Measurements from ENCODE around the gene MASP2. TPM values are rescaled to one million over a fixed set of nuclear protein-coding genes. Genes with fewer than 3 reads are reported as not detected.

MASP2 gene
- total and polyA plus RNA-seq, 9 of the 15 experiments (the other 6 are each of a cell fraction or from before 2014, with no cell fraction given) = 0.01 to 0.23 (median 0.06) TPM; not detected in 3

DNA sequence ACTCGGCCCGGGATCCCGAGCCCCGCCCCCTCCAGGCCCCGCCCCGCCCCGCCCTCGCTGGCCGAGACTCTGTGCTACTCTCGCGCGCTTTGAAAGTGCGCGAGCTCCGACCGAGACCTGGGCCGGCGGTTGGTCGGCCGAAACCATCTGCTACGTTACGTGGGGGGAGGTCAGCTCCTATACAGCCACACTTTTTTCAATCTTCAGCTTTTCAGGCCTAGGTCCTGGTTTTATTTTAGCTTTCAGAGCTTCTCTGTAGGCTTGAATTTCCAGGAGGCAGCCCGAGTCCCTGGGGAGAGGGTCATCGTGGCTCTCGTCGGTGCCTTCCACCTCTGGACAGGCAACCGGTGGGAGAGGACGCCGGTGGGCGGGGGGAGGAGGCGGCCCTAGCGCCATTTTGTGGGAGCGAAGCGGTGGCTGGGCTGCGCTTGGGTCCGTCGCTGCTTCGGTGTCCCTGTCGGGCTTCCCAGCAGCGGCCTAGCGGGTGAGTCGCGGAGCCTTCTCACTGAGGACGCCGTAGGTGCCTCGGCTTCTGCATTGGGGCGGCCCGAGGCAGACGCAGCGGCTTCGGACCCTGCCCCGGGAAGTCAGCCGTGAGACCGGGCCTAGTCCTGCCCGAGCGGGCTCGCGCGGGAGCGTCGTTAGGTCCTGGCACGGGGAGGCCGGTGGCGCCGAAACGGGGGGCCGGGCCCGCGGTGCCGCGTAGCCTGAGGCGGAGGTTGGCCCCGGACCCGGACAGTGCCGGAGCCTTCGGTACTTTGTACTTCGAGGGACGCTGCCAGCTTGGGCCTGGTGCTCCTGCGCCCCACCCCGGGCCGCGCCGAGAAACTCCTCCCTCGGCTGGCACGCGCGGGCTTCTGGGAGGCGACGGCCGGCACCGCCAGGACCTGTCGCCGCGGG is 34.5 kb downstream of the MASP2 start, which contains the start of gene TARDBP (continued):
- TF ChIP-seq SRF (CRISPR knock-in tag; IDR thresholded peaks at IDR 0.05) (peak in 1 of 2 experiments; percentile 11; a peak in 2 of 4 replicates), SMARCB1 (IDR thresholded peaks at IDR 0.05; ENCODE audit: insufficient read length, low read depth) (no peak), ESRRB (CRISPR knock-in tag; IDR thresholded peaks at IDR 0.05; ENCODE audit: borderline replicate concordance) (no peak), ZC3H11A (IDR thresholded peaks at IDR 0.05; ENCODE audit: low read depth, low read length) (peak; percentile 32; the same call in 1 of the 2 replicates), TAF9B (IDR thresholded peaks at IDR 0.05; ENCODE audit: partially characterized antibody) (peak; percentile 95), CHD4 (IDR thresholded peaks at IDR 0.05; ENCODE audit: insufficient read depth, insufficient replicate concordance, low read depth, low read length, poor library complexity, severe bottlenecking) (no peak), TCF7 (IDR thresholded peaks at IDR 0.05; ENCODE audit: borderline replicate concordance) (no peak), SMAD1 (IDR thresholded peaks at IDR 0.05; ENCODE audit: low read depth, low read length, partially characterized antibody) (no peak), RBM15 (IDR thresholded peaks at IDR 0.05; ENCODE audit: insufficient read depth, low read length) (no peak), POU5F1 (IDR thresholded peaks at IDR 0.05; ENCODE audit: borderline replicate concordance, low read depth, low read length, partially characterized antibody) (peak; percentile 13), RAD21 (CRISPR knock-in tag; conservative IDR thresholded peaks at IDR 0.05 in 1 of 2, IDR thresholded peaks at IDR 0.05 in 1 of 2) (0 out of 4 replicates have a peak, but pooled peaks of 1 of the 2 experiments have one; percentile 1), STAT5A (IDR thresholded peaks at IDR 0.05; ENCODE audit: borderline replicate concordance, low read length) (no peak)
- TF ChIP-seq, protein P1, sequence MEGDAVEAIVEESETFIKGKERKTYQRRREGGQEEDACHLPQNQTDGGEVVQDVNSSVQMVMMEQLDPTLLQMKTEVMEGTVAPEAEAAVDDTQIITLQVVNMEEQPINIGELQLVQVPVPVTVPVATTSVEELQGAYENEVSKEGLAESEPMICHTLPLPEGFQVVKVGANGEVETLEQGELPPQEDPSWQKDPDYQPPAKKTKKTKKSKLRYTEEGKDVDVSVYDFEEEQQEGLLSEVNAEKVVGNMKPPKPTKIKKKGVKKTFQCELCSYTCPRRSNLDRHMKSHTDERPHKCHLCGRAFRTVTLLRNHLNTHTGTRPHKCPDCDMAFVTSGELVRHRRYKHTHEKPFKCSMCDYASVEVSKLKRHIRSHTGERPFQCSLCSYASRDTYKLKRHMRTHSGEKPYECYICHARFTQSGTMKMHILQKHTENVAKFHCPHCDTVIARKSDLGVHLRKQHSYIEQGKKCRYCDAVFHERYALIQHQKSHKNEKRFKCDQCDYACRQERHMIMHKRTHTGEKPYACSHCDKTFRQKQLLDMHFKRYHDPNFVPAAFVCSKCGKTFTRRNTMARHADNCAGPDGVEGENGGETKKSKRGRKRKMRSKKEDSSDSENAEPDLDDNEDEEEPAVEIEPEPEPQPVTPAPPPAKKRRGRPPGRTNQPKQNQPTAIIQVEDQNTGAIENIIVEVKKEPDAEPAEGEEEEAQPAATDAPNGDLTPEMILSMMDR (IDR thresholded peaks at IDR 0.05 in 2 of 3, conservative IDR thresholded peaks at IDR 0.05 in 1 of 3; ENCODE audit: insufficient read depth in 2 of 3, low read depth in 1 of 3, low read length in 3 of 3) = peak in 1 of 3 experiments; percentile 10; a peak in 1 of 6 replicates
- TF ChIP-seq, protein P2, sequence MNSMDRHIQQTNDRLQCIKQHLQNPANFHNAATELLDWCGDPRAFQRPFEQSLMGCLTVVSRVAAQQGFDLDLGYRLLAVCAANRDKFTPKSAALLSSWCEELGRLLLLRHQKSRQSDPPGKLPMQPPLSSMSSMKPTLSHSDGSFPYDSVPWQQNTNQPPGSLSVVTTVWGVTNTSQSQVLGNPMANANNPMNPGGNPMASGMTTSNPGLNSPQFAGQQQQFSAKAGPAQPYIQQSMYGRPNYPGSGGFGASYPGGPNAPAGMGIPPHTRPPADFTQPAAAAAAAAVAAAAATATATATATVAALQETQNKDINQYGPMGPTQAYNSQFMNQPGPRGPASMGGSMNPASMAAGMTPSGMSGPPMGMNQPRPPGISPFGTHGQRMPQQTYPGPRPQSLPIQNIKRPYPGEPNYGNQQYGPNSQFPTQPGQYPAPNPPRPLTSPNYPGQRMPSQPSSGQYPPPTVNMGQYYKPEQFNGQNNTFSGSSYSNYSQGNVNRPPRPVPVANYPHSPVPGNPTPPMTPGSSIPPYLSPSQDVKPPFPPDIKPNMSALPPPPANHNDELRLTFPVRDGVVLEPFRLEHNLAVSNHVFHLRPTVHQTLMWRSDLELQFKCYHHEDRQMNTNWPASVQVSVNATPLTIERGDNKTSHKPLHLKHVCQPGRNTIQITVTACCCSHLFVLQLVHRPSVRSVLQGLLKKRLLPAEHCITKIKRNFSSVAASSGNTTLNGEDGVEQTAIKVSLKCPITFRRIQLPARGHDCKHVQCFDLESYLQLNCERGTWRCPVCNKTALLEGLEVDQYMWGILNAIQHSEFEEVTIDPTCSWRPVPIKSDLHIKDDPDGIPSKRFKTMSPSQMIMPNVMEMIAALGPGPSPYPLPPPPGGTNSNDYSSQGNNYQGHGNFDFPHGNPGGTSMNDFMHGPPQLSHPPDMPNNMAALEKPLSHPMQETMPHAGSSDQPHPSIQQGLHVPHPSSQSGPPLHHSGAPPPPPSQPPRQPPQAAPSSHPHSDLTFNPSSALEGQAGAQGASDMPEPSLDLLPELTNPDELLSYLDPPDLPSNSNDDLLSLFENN (IDR thresholded peaks at IDR 0.05; ENCODE audit: low read depth in 2 of 2, low read length in 2 of 2) = 0 out of 4 replicates have a peak, but pooled peaks of 1 of the 2 experiments have one; percentile 45
- TF ChIP-seq, protein P3, sequence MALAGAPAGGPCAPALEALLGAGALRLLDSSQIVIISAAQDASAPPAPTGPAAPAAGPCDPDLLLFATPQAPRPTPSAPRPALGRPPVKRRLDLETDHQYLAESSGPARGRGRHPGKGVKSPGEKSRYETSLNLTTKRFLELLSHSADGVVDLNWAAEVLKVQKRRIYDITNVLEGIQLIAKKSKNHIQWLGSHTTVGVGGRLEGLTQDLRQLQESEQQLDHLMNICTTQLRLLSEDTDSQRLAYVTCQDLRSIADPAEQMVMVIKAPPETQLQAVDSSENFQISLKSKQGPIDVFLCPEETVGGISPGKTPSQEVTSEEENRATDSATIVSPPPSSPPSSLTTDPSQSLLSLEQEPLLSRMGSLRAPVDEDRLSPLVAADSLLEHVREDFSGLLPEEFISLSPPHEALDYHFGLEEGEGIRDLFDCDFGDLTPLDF (CRISPR knock-in tag; IDR thresholded peaks at IDR 0.05) = peak; percentile 93; the same call in 1 of the 2 replicates
- TF ChIP-seq, protein P4, sequence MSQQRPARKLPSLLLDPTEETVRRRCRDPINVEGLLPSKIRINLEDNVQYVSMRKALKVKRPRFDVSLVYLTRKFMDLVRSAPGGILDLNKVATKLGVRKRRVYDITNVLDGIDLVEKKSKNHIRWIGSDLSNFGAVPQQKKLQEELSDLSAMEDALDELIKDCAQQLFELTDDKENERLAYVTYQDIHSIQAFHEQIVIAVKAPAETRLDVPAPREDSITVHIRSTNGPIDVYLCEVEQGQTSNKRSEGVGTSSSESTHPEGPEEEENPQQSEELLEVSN (IDR thresholded peaks at IDR 0.05; ENCODE audit: borderline replicate concordance in 1 of 2, extremely low read depth in 1 of 2, insufficient read depth in 1 of 2, insufficient read length in 1 of 2, low read depth in 1 of 2, low read length in 1 of 2, poor library complexity in 1 of 2, severe bottlenecking in 1 of 2) = peak; percentile 29 to 73
